Measurements from ENCODE around the gene C6orf58. TPM values are rescaled to one million over a fixed set of nuclear protein-coding genes. Genes with fewer than 3 reads are reported as not detected.

The C6orf58 gene
- total RNA-seq, 1 experiment from 2014 or later = not detected

GRCh38 chr6:127634178-127634577 lies 57.2 kb downstream of the C6orf58 start:
- Histone ChIP-seq H3K27me3 (ENCODE audit: insufficient read depth, low read length) (no peaks in the 10 kb centered on the region), H2BK20ac (ENCODE audit: low read depth, low read length, poor library complexity, severe bottlenecking) (no peak overlapping the region), H3K23ac (ENCODE audit: insufficient read length, low read depth, low read length) (no peak overlapping the region), H3K27ac (ENCODE audit: insufficient read length, low read depth, low read length) (no peak overlapping the region), H2BK120ac (ENCODE audit: low read depth, low read length, poor library complexity, severe bottlenecking) (no peak overlapping the region), H3K56ac (ENCODE audit: insufficient read length, low read depth, low read length) (no peak overlapping the region), H3K14ac (ENCODE audit: insufficient read depth, low read length) (no peak overlapping the region), H2AFZ (ENCODE audit: low read length) (no peak overlapping the region), H4K91ac (ENCODE audit: insufficient read length, low read depth, low read length) (no peak overlapping the region), H4K8ac (replicated peaks; ENCODE audit: insufficient read length, low read depth, low read length) (no peak overlapping the region), H2BK15ac (ENCODE audit: low read depth, low read length) (no peak overlapping the region), H3K4me1 (ENCODE audit: insufficient read depth, low read length) (no peaks in the 10 kb centered on the region), H4K5ac (ENCODE audit: insufficient read length, low read depth, low read length) (no peak overlapping the region), H3K4ac (ENCODE audit: low read depth, low read length) (no peak overlapping the region), H2AK5ac (ENCODE audit: insufficient read length, low read length) (no peak overlapping the region), H3K79me2 (ENCODE audit: insufficient read depth, low read length) (no peaks in the 10 kb centered on the region), H2BK12ac (ENCODE audit: insufficient read length, low read depth, low read length) (no peak overlapping the region), H3K4me2 (ENCODE audit: insufficient read depth, insufficient read length, low read length) (no peak overlapping the region), H3K79me1 (ENCODE audit: insufficient read depth, low read depth, low read length, poor library complexity, severe bottlenecking) (no peaks in the 10 kb centered on the region), H3K23me2 (ENCODE audit: insufficient read length, low read depth, low read length, poor library complexity, severe bottlenecking) (no peaks in the 10 kb centered on the region), H2BK5ac (ENCODE audit: insufficient read length, low read length) (no peak overlapping the region), H3K18ac (ENCODE audit: insufficient read length, low read depth, low read length) (no peak overlapping the region), H3T11ph (ENCODE audit: low read length) (no peak overlapping the region), H3K9me3 (ENCODE audit: control insufficient read depth, low read depth, low read length) (no peaks in the 10 kb centered on the region), H3K9ac (ENCODE audit: extremely low read depth, insufficient read length, low read length) (no peak overlapping the region), H4K20me1 (ENCODE audit: control insufficient read depth, insufficient read depth, insufficient read length) (no peaks in the 10 kb centered on the region)
- Mint-ChIP-seq H3K36me3 (ENCODE audit: insufficient read depth in 1 of 3, low read depth in 3 of 3) (no peaks in the 10 kb centered on the region), H3K27ac (no peak overlapping the region), H3K4me3 (no peak overlapping the region), H3K9me3 (no peaks in the 10 kb centered on the region), H3K27me3 (ENCODE audit: low read depth) (no peaks in the 10 kb centered on the region), H3K4me1 (no peaks in the 10 kb centered on the region)
- TF ChIP-seq, protein P1, sequence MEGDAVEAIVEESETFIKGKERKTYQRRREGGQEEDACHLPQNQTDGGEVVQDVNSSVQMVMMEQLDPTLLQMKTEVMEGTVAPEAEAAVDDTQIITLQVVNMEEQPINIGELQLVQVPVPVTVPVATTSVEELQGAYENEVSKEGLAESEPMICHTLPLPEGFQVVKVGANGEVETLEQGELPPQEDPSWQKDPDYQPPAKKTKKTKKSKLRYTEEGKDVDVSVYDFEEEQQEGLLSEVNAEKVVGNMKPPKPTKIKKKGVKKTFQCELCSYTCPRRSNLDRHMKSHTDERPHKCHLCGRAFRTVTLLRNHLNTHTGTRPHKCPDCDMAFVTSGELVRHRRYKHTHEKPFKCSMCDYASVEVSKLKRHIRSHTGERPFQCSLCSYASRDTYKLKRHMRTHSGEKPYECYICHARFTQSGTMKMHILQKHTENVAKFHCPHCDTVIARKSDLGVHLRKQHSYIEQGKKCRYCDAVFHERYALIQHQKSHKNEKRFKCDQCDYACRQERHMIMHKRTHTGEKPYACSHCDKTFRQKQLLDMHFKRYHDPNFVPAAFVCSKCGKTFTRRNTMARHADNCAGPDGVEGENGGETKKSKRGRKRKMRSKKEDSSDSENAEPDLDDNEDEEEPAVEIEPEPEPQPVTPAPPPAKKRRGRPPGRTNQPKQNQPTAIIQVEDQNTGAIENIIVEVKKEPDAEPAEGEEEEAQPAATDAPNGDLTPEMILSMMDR (conservative IDR thresholded peaks at IDR 0.05) = no peak
- DNase-seq = no peak

Data from H9 (cell line).